NT2/D1 (cell line): ENCODE data around the gene KIF13A.

Experiments used
- SUZ12 ChIP-seq: IDR thresholded peaks from 2 replicates; pipeline ENCODE4 v1.6.1; 2011; ENCODE audit not compliant: insufficient read length, insufficient read depth; ENCODE audit errors: extremely low read depth
- ZNF274 ChIP-seq: IDR thresholded peaks from 2 replicates; pipeline ENCODE4 v1.6.1; 2011; ENCODE audit warnings: mild to moderate bottlenecking, low read depth, low read length

- TF ChIP-seq ZNF274 (no peak), SUZ12 (no peak)
Observed at GRCh38 chr6:17816921-17817611, 170.4 kb downstream of the KIF13A start.
